ENCODE measurements around the gene CYP3A4. TPM values are rescaled to one million over a fixed set of nuclear protein-coding genes. Genes with fewer than 3 reads are reported as not detected.

The CYP3A4 gene
- total RNA-seq, 4 donors from 2014 or later, result 10.0 to 44.9 (median 22.1) TPM; not detected in 1

- Histone ChIP-seq H3K27me3 (no peaks in the 10 kb centered on the region), H3K27ac (no peak overlapping the region), H3K4me1 (no peaks in the 10 kb centered on the region), H3K36me3 (no peaks in the 10 kb centered on the region), H3K4me3 (no peak overlapping the region), H3K9me3 (no peaks in the 10 kb centered on the region)
- DNase-seq, result no peak
- 60 to 86% methylated on average over 1 to 2 of the region's 2 CpGs for WGBS, 2 donors (ENCODE audit: low coverage in 1 of 2)
- intact Hi-C loops (cut with DNase I; ENCODE audit: low total_unique reads), result no loop called here
- TF ChIP-seq POLR2AphosphoS5 (IDR thresholded peaks at IDR 0.05), result no peak
- no peak for TF ChIP-seq POLR2A (IDR thresholded peaks at IDR 0.05)
- TF ChIP-seq, protein P1, sequence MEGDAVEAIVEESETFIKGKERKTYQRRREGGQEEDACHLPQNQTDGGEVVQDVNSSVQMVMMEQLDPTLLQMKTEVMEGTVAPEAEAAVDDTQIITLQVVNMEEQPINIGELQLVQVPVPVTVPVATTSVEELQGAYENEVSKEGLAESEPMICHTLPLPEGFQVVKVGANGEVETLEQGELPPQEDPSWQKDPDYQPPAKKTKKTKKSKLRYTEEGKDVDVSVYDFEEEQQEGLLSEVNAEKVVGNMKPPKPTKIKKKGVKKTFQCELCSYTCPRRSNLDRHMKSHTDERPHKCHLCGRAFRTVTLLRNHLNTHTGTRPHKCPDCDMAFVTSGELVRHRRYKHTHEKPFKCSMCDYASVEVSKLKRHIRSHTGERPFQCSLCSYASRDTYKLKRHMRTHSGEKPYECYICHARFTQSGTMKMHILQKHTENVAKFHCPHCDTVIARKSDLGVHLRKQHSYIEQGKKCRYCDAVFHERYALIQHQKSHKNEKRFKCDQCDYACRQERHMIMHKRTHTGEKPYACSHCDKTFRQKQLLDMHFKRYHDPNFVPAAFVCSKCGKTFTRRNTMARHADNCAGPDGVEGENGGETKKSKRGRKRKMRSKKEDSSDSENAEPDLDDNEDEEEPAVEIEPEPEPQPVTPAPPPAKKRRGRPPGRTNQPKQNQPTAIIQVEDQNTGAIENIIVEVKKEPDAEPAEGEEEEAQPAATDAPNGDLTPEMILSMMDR (IDR thresholded peaks at IDR 0.05), result no peak
- no peak for TF ChIP-seq EP300 (IDR thresholded peaks at IDR 0.05; ENCODE audit: low read depth)
- in situ Hi-C loops (cut with MboI; ENCODE audit: low pct_ligation_motif_present in 1 of 4, low pct_unique_long_range_greater_than_20kb in 1 of 4, low sequenced_read_pairs in 3 of 4), result no loop called here
Measured at GRCh38 chr7:99709838-99710578, 74.0 kb downstream of the CYP3A4 start.

DNA sequence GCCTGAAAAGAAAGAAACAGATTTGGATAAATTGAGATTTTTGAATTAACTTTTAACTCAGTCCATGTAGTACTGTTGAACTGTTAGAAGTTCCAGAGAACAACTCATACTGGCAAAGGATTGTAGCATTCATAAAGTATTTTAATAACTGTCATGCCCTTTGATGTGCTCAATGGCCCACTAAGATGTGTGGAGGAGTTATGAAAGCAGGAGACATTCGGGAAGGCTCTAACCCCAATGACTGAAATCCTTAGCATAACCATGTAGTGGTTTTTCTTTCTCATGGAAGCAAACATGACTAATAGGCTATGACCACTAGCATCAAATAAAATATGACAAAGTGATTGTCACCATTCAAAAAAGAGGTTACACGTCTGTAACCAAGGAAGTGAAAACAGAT is 74.7 kb downstream of the CYP3A4 start:
- no peaks in the 10 kb centered on the region for H3K9me3 ChIP-seq
- 89 to 90% methylated on average over 2 of the region's 2 CpGs for WGBS, 2 donors (ENCODE audit: low coverage in 1 of 2)
- no peak overlapping the region for H3K27ac ChIP-seq
- no peak for DNase-seq
- in situ Hi-C loops (cut with MboI; ENCODE audit: low pct_ligation_motif_present in 1 of 4, low pct_unique_long_range_greater_than_20kb in 1 of 4, low sequenced_read_pairs in 3 of 4), result no loop called here
- no peaks in the 10 kb centered on the region for H3K36me3 ChIP-seq
- H3K4me3 ChIP-seq, result no peak overlapping the region
- no peaks in the 10 kb centered on the region for H3K4me1 ChIP-seq
- no peaks in the 10 kb centered on the region for H3K27me3 ChIP-seq
- intact Hi-C loops (cut with DNase I; ENCODE audit: low total_unique reads), result no loop called here
- no peak for TF ChIP-seq POLR2AphosphoS5 (IDR thresholded peaks at IDR 0.05)
- TF ChIP-seq, protein P1 (IDR thresholded peaks at IDR 0.05), result no peak
- TF ChIP-seq EP300 (IDR thresholded peaks at IDR 0.05; ENCODE audit: low read depth), result no peak
- no peak for TF ChIP-seq POLR2A (IDR thresholded peaks at IDR 0.05)

GRCh38 chr7:99707096-99707495 is 76.9 kb downstream of the CYP3A4 start:
- no peak overlapping the region for H3K4me3 ChIP-seq
- H3K9me3 ChIP-seq, result no peaks in the 10 kb centered on the region
- H3K27me3 ChIP-seq, result no peaks in the 10 kb centered on the region
- no peak for DNase-seq
- no peak for TF ChIP-seq POLR2A (IDR thresholded peaks at IDR 0.05)
- no peaks in the 10 kb centered on the region for H3K36me3 ChIP-seq
- in situ Hi-C loops (cut with MboI; ENCODE audit: low pct_ligation_motif_present in 1 of 4, low pct_unique_long_range_greater_than_20kb in 1 of 4, low sequenced_read_pairs in 3 of 4), result no loop called here
- WGBS, 2 donors (ENCODE audit: low coverage in 1 of 2), result 71% methylated on average over 1 of the region's 1 CpG; no CpG with 5 or more reads in 1 of the 2 donors
- H3K4me1 ChIP-seq, result no peaks in the 10 kb centered on the region
- H3K27ac ChIP-seq, result no peak overlapping the region
- intact Hi-C loops (cut with DNase I; ENCODE audit: low total_unique reads), result no loop called here

Small RNAs within 50 kb of the gene (small RNA-seq; reads per million reads assigned to genes)
- 0 reads per million in 4 donors for gene CYP3A137P

Other genes with a start within 250 kb of the CYP3A4 start
- gene FAM200A, start 232.1 kb downstream of the CYP3A4 start, total RNA-seq, result 1 to 10 TPM in 2 of 4 donors, under 1 TPM in 1, not detected in 1; 0.40 to 4.2 (median 4.1) TPM
- 100 to 1,000 TPM; 153 to 304 (median 226) TPM for gene ZNF655, start 225.5 kb downstream of the CYP3A4 start, total RNA-seq
- gene TMEM225B, start 185.9 kb downstream of the CYP3A4 start, total RNA-seq, result 1 to 10 TPM in 1 of 4 donors, under 1 TPM in 1, not detected in 2; 0.68 to 1.6 TPM
- gene ZSCAN25, start 167.2 kb downstream of the CYP3A4 start, total RNA-seq, result 10 to 100 TPM; 14.6 to 58.7 (median 18.1) TPM
- gene CYP3A5, start 104.2 kb downstream of the CYP3A4 start, total RNA-seq, result 100 to 1,000 TPM; 142 to 543 (median 383) TPM
- 1 to 10 TPM in 1 of 4 donors, under 1 TPM in 2, not detected in 1; 0.95 to 3.0 (median 0.96) TPM for gene CYP3A7, start 49.0 kb downstream of the CYP3A4 start, total RNA-seq
- not detected for gene CYP3A43, start 43.8 kb upstream of the CYP3A4 start, total RNA-seq
- gene OR2AE1, start 92.8 kb upstream of the CYP3A4 start, total RNA-seq, result not detected
- 10 to 100 TPM; 20.9 to 43.3 (median 39.6) TPM for gene TRIM4, start 135.3 kb upstream of the CYP3A4 start, total RNA-seq
- gene GJC3, start 145.4 kb upstream of the CYP3A4 start, total RNA-seq, result not detected
- gene AZGP1, start 191.8 kb upstream of the CYP3A4 start, total RNA-seq, result 10 to 100 TPM in 1 of 4 donors, 1 to 10 TPM in 1, not detected in 2; 3.2 to 17.1 TPM
- 10 to 100 TPM; 63.1 to 97.5 (median 84.5) TPM for gene ZKSCAN1, start 231.4 kb upstream of the CYP3A4 start, total RNA-seq

All from transverse colon (tissue), 4 donors.